EL (cell line): ENCODE measurements around the gene TFDP2.
"Not testable (repeated sequence)": the region's sequence is repeated elsewhere in the genome, so short reads cannot be mapped to it uniquely, and the experiment has no call there.

Source experiments
- DNase-seq: peaks from one replicate; pipeline ENCODE4 v3.0.0-alpha.2; 2016

Gene TFDP2

DNA sequence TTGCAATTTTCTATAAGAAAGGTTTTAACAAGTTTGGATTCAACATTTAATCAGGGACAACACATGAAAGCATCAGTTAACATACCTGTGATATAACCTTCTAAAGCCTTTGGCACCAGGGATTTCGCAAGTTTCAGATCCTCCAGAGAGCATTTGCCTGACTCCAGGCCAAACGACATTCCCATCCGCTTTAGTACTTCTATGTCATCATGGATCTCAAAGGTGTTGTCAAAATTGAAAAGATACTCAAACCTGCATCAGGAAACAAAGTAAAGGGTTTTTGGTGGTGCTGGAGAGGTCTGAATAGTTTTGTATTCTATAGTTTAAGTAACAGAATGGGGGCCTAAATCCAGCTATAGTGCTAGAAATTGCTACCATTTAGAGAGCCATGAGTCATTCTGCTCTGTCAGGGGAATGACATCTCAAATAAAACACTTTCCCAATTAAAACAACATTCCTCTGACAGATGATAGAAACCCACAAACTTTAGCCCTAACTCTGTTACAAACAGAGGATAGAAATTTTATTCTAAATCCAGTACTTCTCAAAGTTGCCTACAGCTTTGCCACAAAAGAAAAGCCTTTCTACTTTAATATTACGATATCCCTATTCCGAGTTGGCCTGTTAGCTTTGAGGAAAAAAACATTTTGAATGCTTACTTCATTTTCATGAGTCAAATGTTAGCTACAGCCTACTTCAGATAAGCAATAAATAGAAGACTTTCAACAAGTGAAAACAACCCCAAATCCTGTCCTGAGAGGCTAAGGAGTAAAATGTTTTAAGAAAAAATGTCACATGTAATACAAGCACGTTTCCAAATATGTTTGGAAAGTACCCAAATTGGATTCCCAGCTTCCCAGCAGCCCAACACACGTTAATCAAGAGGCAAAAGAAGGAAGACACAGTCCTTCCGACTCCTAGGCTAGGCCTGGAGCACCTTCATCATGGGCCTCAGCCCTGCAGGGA, 189.5 kb downstream of the TFDP2 start:
- peak; percentile 82 for DNase-seq

DNA sequence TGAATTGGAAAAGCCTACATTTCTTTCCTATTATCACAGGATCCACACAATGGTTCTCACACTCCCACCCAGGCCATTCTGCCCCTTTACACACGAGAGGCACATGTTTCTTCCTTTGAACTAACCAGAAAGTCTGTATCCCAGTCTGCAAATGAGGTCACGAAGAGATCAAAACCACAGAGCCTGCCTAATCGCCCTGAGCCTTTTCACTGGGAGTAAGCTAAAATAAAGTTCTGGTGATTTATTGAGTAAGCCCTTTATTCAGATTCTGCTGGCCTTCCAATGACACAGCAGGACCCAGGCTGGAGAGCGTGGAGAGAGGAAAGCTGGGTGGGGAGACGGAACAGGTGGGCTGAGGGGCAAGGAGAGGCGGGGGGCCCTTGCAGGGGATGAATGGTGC, 194.2 kb downstream of the TFDP2 start:
- peak; percentile 61 for DNase-seq

DNA sequence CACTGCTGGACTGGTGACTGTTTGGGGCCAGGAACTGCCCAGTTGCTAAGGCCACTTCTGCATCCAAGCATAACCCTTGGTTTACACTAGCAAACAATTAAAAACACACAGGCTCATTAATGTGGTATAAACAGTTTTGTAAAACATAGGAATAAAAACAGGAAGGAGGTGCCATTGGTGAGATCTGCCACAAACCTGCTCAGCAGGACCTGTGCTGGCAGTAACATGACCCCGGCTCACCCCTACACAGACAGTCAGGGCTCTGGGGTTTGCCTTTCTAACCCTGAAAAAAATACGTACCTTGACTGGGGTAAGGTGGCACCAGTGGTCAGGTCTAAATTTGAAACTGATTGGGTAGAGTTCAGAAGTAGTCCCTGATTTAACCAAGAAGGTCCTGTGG, 196.7 kb downstream of the TFDP2 start:
- DNase-seq, result no peak

GRCh38 chr3:141950572-141951493, 198.5 kb downstream of the TFDP2 start:
- no peak for DNase-seq

- DNase-seq, result no peak
These were observed 199.4 kb downstream of the TFDP2 start for GRCh38 chr3:141949972-141950371.

- DNase-seq, result no peak
These were observed 199.9 kb downstream of the TFDP2 start for GRCh38 chr3:141949399-141949798.

GRCh38 chr3:141945726-141946485, 203.4 kb downstream of the TFDP2 start:
- DNase-seq, result no peak

DNA sequence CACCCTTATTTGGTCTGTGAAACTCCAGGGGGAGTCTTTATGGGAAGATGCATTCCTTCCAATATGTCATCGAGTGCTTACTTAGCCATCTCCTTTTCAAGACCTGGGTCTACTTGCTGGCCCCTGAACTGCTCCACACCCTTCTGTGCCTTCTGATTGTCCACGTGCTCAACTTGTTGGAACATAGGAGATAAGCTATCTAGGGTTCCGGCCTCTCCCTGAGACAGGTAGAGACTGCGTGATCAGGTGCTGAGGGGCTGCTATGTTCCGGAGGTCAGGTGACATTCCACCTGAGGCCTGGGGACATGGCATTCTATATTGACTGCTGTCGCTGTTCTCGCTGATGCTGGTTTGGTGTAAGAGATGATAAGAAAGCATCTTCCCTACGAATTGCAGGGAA, 207.3 kb downstream of the TFDP2 start:
- DNase-seq, result no peak

GRCh38 chr3:141941093-141941492, 208.3 kb downstream of the TFDP2 start:
- no peak for DNase-seq

DNA sequence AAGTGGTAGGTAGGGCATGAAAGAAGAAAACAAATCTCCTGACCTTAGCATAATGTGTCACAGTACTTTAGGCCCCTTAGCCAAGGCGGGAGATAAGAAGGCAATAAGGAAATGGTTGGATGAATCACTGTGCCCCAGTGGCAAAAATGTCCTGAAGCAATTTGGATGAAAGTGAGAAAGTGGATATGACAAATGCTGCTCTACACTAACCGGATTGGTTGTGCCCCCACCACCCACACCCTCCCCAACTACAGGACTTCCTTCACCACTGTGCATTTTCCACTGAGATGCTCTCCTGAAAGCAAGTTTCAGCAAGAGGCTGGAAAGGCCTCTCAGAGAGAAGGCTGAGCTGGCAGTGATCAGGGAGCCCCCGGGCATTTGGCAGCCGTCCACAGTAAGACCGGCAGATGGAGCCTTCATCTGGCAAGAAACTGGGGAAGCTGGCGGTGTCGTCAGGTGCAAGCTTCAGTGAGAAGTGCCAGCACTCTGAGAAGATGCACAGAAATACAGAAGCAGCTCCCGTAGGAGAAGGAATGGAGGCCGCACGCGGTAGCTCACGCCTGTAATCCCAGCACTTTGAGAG, 209.1 kb downstream of the TFDP2 start:
- peak; percentile 95 for DNase-seq

GRCh38 chr3:141939759-141940158, 209.6 kb downstream of the TFDP2 start:
- DNase-seq, result no peak

DNA sequence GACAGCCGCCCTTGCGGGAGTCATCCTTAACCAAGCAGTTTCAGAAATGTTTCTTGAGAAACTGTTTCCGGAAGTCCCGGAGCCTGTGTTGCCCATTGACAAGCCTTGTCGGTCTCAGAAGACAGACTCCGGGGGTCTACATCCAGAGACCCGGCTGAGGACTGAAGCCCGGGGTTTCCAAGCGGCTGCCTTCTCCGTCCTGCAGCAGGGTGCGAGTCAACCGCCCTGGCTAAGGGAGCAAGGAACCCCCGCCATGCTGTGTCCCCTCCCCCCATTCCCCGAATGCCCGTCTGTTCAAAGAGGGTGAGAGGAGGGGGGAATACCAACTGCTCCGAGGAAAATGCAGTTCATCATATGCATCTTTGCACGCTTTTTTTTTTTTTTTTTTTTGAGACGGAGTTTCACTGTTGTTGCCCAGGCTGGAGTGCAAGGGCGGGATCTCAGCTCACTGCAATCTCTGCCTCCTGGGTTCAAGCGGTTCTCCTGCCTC, 211.3 kb downstream of the TFDP2 start:
- no peak for DNase-seq

DNA sequence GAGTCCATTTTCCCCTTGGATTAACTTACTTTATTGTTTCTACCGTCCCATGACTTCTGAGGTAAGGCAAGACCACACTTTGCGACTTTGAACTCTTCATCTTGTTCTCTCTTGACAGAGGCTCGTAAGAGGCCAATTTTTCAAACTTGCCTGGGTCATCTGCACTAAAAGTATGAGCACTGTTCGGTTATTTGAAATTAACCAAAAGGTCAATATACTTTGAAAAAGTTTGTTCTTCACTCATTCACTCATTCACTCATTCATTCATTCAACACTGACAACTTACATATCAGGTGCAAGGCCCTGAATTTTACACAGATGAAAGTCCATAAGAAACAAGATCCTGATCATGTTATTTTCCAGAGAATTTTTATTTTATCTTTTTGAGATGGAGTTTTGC, 215.0 kb downstream of the TFDP2 start:
- DNase-seq, result no peak

DNA sequence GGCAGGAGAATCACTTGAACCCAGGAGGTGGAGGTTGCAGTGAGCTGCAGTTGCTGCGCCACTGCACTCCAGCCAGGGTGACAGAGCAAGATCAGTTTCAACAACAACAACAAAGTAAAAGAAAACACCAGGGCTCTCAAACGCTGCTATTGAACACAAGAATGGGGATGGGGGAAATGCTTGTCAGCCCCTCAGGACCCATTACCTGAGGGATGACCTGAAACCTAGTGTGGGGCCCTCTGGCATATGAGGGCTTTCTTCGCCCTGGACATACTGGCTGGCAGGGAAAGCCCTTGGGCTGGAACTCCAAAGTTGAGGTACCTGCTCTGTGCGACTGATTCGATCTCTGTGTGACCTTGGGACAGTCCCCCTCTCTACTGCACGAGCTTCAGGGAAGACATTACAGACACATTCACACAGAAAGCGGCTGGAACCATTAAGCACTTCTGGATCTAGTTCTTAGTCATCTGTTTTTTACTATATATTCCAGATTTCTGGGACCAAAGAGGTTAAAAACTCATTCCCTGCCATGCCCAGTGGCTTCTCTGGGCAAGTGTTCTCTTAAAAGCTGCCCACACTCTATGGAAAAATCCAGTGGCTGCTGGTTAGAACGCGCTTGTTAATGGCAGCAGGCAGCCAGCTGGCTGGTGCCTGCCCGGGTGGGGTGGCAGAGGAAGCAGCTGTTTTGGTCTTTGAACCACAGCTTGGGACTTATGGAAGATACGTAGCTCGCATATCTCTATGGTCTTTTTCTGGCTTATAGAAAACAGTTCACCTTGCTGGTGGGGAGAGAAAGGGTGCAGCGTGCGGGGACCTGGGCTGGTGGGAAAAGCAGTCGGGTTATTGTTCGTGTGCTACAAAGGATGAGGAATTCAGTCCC, 215.7 kb downstream of the TFDP2 start:
- DNase-seq, result no peak

DNA sequence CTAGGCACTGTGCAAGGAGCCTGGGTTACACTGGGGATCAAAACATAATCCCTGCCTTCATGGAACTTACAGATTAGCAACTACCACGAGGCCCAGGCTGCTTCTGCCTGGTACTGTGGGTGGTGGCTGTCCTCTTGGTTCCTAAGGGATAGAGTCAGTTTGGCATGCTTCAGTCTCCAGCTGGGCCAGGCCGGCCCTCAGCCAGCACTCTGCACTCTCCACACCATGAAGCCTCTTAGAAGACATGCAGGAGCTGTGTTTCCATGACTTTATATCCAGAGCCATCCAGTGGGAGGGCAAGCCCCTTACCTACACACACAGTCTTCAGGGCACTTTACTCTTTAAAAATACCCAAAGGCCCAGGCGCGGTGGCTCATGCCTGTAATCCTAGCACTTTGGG, 218.5 kb downstream of the TFDP2 start:
- DNase-seq, result no peak

GRCh38 chr3:141929341-141929995, 219.9 kb downstream of the TFDP2 start:
- no peak for DNase-seq

- no peak for DNase-seq
These were observed 220.6 kb downstream of the TFDP2 start for GRCh38 chr3:141928631-141929270.

GRCh38 chr3:141926929-141927328, 222.4 kb downstream of the TFDP2 start:
- no peak for DNase-seq

GRCh38 chr3:141925677-141926076, 223.7 kb downstream of the TFDP2 start:
- DNase-seq, result not testable (repeated sequence)

DNA sequence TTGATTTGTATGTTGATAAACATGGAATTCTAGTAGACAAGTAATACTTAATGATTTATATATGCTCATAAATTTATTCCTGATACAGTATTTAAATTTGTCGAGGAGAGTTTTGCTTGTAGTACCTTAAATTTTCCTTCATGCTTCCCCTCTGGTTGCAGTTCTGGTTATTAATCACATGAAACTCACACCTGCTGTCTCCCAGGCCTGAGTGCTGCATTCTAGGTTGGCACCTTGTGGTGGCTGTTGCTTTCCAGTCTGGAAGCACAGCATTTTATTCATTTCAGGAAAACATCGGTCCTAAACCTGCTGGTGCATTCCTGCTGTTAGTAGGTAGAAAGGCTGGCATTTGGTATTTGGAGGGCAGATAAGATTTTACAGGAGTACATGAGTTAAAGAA, 228.0 kb downstream of the TFDP2 start:
- DNase-seq, result no peak
